IMR-90 (cell line): ENCODE measurements around the gene NTM. TPM values are rescaled to one million over a fixed set of nuclear protein-coding genes. Genes with fewer than 3 reads are reported as not detected.

Experiments used
- ATAC-seq: fragments of 200-7000 bp; cut with Tn5 transposase; 2 replicates; pipeline ENCODE4 v1.9.1; 2020; ENCODE audit warnings: low read depth, mild to moderate bottlenecking, moderate library complexity
- BruUV-seq: library from RNA; stranded (reverse); fragments of 400-500 nt; replicated peaks from 2 replicates; lab custom pipeline; 2021; lab: Mats Ljungman, UMichigan
- CTCF ChIA-PET: fragments of 300-600 bp; formaldehyde crosslinking; extraction: SDS; loops from one replicate; lab custom pipeline; 2021; ENCODE audit warnings: antibody characterized with exemption; lab: Yijun Ruan, JAX
- POLR2A ChIA-PET: fragments of 300-600 bp; sonication (Branson Sonifier 250); formaldehyde crosslinking; loops from one replicate; lab custom pipeline; 2022; ENCODE audit warnings: antibody characterized with exemption; ENCODE audit not compliant: unreplicated experiment; lab: Charles Lee
- DNase-seq: peaks from one replicate; pipeline ENCODE4 v3.0.0; 2013
- H2AFZ ChIP-seq: replicated peaks from 2 replicates; pipeline ENCODE3; 2013; ENCODE audit warnings: low read length, mild to moderate bottlenecking; ENCODE audit not compliant: poor library complexity
- H2AK5ac ChIP-seq: 2 replicates; pipeline ENCODE4 v1.6.1; 2013; ENCODE audit warnings: low read depth, low read length, inconsistent platforms
- H2AK9ac ChIP-seq: replicated peaks from 2 replicates; pipeline ENCODE3; 2013; ENCODE audit warnings: mild to moderate bottlenecking, low read depth, low read length, moderate library complexity; ENCODE audit not compliant: poor library complexity
- H2BK120ac ChIP-seq: 2 replicates; pipeline ENCODE4 v1.6.1; 2013; ENCODE audit warnings: low read depth, low read length, inconsistent platforms
- H2BK15ac ChIP-seq: 3 replicates; pipeline ENCODE4 v1.6.1; 2013; ENCODE audit warnings: low read depth, low read length, inconsistent platforms
- H2BK20ac ChIP-seq: 2 replicates; pipeline ENCODE4 v1.6.1; 2013; ENCODE audit warnings: low read depth, mild to moderate bottlenecking, inconsistent platforms, low read length, moderate library complexity
- H2BK5ac ChIP-seq: 2 replicates; pipeline ENCODE4 v1.6.1; 2013; ENCODE audit warnings: mild to moderate bottlenecking, low read depth, low read length, inconsistent platforms; ENCODE audit not compliant: poor library complexity, severe bottlenecking
- H3K14ac ChIP-seq: replicated peaks from 2 replicates; pipeline ENCODE4 v1.6.1; 2013; ENCODE audit warnings: low read depth, low read length, inconsistent platforms
- H3K18ac ChIP-seq: 2 replicates; pipeline ENCODE4 v1.6.1; 2013; ENCODE audit warnings: low read depth, low read length, control low read depth
- H3K23ac ChIP-seq: 2 replicates; pipeline ENCODE4 v1.6.1; 2013; ENCODE audit warnings: low read depth, low read length, inconsistent platforms
- H3K27ac ChIP-seq: 2 replicates; pipeline ENCODE4 v1.5.1; 2013; ENCODE audit warnings: mild to moderate bottlenecking, control low read depth, low read length; ENCODE audit not compliant: insufficient read depth
- H3K27me3 ChIP-seq: 2 replicates; pipeline ENCODE4 v1.6.1; 2013; ENCODE audit warnings: low read length; ENCODE audit not compliant: control insufficient read depth, insufficient read depth
- H3K36me3 ChIP-seq: 2 replicates; pipeline ENCODE4 v1.6.1; 2013; ENCODE audit warnings: low read length, mixed read lengths; ENCODE audit not compliant: control insufficient read depth, insufficient read depth
- H3K4ac ChIP-seq: 2 replicates; pipeline ENCODE4 v1.6.1; 2013; ENCODE audit warnings: low read depth, low read length, inconsistent platforms
- H3K4me1 ChIP-seq: 2 replicates; pipeline ENCODE4 v1.6.1; 2013; ENCODE audit warnings: low read length, mixed read lengths; ENCODE audit not compliant: control insufficient read depth, insufficient read depth
- H3K4me2 ChIP-seq: 2 replicates; pipeline ENCODE4 v1.6.1; 2013; ENCODE audit warnings: low read depth, mild to moderate bottlenecking, control low read depth, low read length, moderate library complexity
- H3K4me3 ChIP-seq: 2 replicates; pipeline ENCODE4 v1.5.1; 2013; ENCODE audit warnings: low read depth, mild to moderate bottlenecking, control low read depth, low read length, moderate library complexity; ENCODE audit not compliant: insufficient read depth
- H3K56ac ChIP-seq: 2 replicates; pipeline ENCODE4 v1.6.1; 2013; ENCODE audit warnings: low read length, inconsistent platforms; ENCODE audit not compliant: insufficient read depth; ENCODE audit errors: extremely low read depth
- H3K79me1 ChIP-seq, 2 experiments: 2 replicates each; pipeline ENCODE4 v1.6.1; 2013; ENCODE audit warnings: low read length in 2 of 2, inconsistent platforms in 1 of 2, low read depth in 1 of 2
- H3K9ac ChIP-seq: 2 replicates; pipeline ENCODE4 v1.6.1; 2013; ENCODE audit warnings: low read depth, low read length, control low read depth
- H3K9me1 ChIP-seq: 2 replicates; pipeline ENCODE4 v1.6.1; 2013; ENCODE audit warnings: low read length, inconsistent platforms; ENCODE audit not compliant: insufficient read depth
- H3K9me3 ChIP-seq: 2 replicates; pipeline ENCODE4 v1.6.1; 2013; ENCODE audit warnings: low read length; ENCODE audit not compliant: control insufficient read depth, insufficient read depth
- H4K20me1 ChIP-seq: 2 replicates; pipeline ENCODE4 v1.6.1; 2013; ENCODE audit warnings: low read length, inconsistent platforms; ENCODE audit not compliant: insufficient read depth
- H4K5ac ChIP-seq: 2 replicates; pipeline ENCODE4 v1.6.1; 2013; ENCODE audit warnings: mild to moderate bottlenecking, low read depth, low read length, control low read depth
- H4K8ac ChIP-seq, 2 experiments: 2 replicates each; pipeline ENCODE4 v1.6.1; 2013; ENCODE audit warnings: low read depth in 2 of 2, low read length in 2 of 2, control low read depth in 1 of 2, inconsistent platforms in 1 of 2
- H4K91ac ChIP-seq: 2 replicates; pipeline ENCODE4 v1.6.1; 2013; ENCODE audit warnings: low read depth, low read length, inconsistent platforms; ENCODE audit not compliant: insufficient read depth
- BHLHE40 ChIP-seq: fragments of 150-350 bp; IDR thresholded peaks from 2 replicates; pipeline ENCODE4 v1.6.1; 2016; ENCODE audit warnings: mild to moderate bottlenecking, low read depth, low read length
- CEBPB ChIP-seq: IDR thresholded peaks from 2 replicates; pipeline ENCODE4 v1.6.1; 2012; ENCODE audit warnings: low read depth, low read length, improper control_type of control experiment
- CTCF ChIP-seq: conservative IDR thresholded peaks from 2 replicates; pipeline ENCODE4 v1.5.1; 2012; ENCODE audit warnings: mild to moderate bottlenecking, low read depth, low read length, improper control_type of control experiment
- ELK1 ChIP-seq: fragments of 150-350 bp; IDR thresholded peaks from 2 replicates; pipeline ENCODE4 v1.6.1; 2016; ENCODE audit warnings: low read depth, mild to moderate bottlenecking, low read length, moderate library complexity, borderline replicate concordance
- MAZ ChIP-seq: IDR thresholded peaks from 2 replicates; pipeline ENCODE4 v1.6.1; 2012; ENCODE audit warnings: low read depth, mild to moderate bottlenecking, low read length, improper control_type of control experiment, moderate library complexity, borderline replicate concordance
- MXI1 ChIP-seq: IDR thresholded peaks from 2 replicates; pipeline ENCODE4 v1.6.1; 2012; ENCODE audit warnings: low read depth, mild to moderate bottlenecking, low read length, moderate library complexity, borderline replicate concordance
- RAD21 ChIP-seq: IDR thresholded peaks from 2 replicates; pipeline ENCODE4 v1.6.1; 2012; ENCODE audit warnings: low read length, improper control_type of control experiment
- RCOR1 ChIP-seq: IDR thresholded peaks from 2 replicates; pipeline ENCODE4 v1.6.1; 2012; ENCODE audit warnings: mild to moderate bottlenecking, low read length, improper control_type of control experiment; ENCODE audit not compliant: insufficient replicate concordance
- SMC3 ChIP-seq: fragments of 150-350 bp; IDR thresholded peaks from 2 replicates; pipeline ENCODE4 v1.6.1; 2016; ENCODE audit warnings: low read depth, mild to moderate bottlenecking, antibody characterized with exemption, low read length, moderate library complexity
- WGBS, 2 experiments: methylation state at CpG; one replicate each; pipeline versions ENCODE4 v1.1.5 to v1.1.7; 2013; ENCODE audit warnings: missing lambda C conversion rate in 2 of 2; ENCODE audit not compliant: insufficient read length in 1 of 2; ENCODE audit errors: extremely low coverage in 2 of 2; 5-methylcytosine and 5-hydroxymethylcytosine counted together
- dilution Hi-C: fragments of 300-500 bp; cut with HindIII; formaldehyde crosslinking; loops from one replicate; pipeline ENCODE4 v1.14.3; 2018; ENCODE audit warnings: low sequenced_read_pairs; ENCODE audit not compliant: unreplicated experiment
- in situ Hi-C: fragments of 300-500 bp; cut with MboI; formaldehyde crosslinking; loops from 3 replicates; pipeline ENCODE4 v1.14.3; 2019; ENCODE audit warnings: low sequenced_read_pairs, inconsistent platforms, mixed read lengths
- intact Hi-C: fragments of 100-400 bp; cut with micrococcal nuclease; formaldehyde crosslinking; loops from 2 replicates; pipeline ENCODE4 v1.10.0; 2022
- polyA plus RNA-seq, 3 experiments: library from polyadenylated mRNA; depleted of rRNA; stranded (reverse); fragments of >200 nt; gene quantifications; 2 replicates each; pipeline ENCODE4 v1.2.3, GENCODE V29; 2012; ENCODE audit warnings: low replicate concordance in 1 of 3
- total RNA-seq: library from RNA; depleted of rRNA; stranded (reverse); fragments of >200 nt; gene quantifications from 2 replicates; pipeline ENCODE4 v1.2.3, GENCODE V29; 2012

Gene NTM
- total and polyA plus RNA-seq, 2 of the 4 experiments (the other 2 are of a cell fraction) = 19.5 to 25.5 TPM

GRCh38 chr11:132171031-132171430, 800.6 kb downstream of the NTM start:
- no peak overlapping the region for H4K8ac ChIP-seq
- ATAC-seq = no peak
- intact Hi-C loops (no loop called here), dilution Hi-C loops (no loop called here), in situ Hi-C loops (no loop called here)
- 0 out of 2 replicates have a peak, but pooled peaks cover 2% of the 10 kb centered on the region for H3K9me1 ChIP-seq
- H3K9ac ChIP-seq = no peak overlapping the region
- H3K36me3 ChIP-seq = no peaks in the 10 kb centered on the region
- H3K14ac ChIP-seq = no peak overlapping the region
- H3K18ac ChIP-seq = no peak overlapping the region
- H2AK9ac ChIP-seq = no peak overlapping the region
- no peak overlapping the region for H2AFZ ChIP-seq
- no peak overlapping the region for H3K56ac ChIP-seq
- no peak overlapping the region for H3K4me2 ChIP-seq
- H2BK20ac ChIP-seq = no peak overlapping the region
- H3K27me3 ChIP-seq = no peaks in the 10 kb centered on the region
- H2BK15ac ChIP-seq = no peak overlapping the region
- H3K4me3 ChIP-seq = no peak overlapping the region
- H3K79me1 ChIP-seq = peaks cover 0 to 3% of the 10 kb centered on the region in 2 experiments; a peak in 1 of 4 replicates
- no peak overlapping the region for H2BK5ac ChIP-seq
- ChIA-PET POLR2A (no interaction called here), CTCF (interaction anchor here (1.7 kb wide), 1 partner anchor 44 kb away, joined by 4 read pairs; no protein-coding TSS in a partner anchor)
- no peak overlapping the region for H4K91ac ChIP-seq
- H4K5ac ChIP-seq = no peak overlapping the region
- no peak overlapping the region for H3K23ac ChIP-seq
- no peak overlapping the region for H3K27ac ChIP-seq
- H3K4ac ChIP-seq = no peak overlapping the region
- no peaks in the 10 kb centered on the region for H3K9me3 ChIP-seq
- H4K20me1 ChIP-seq = no peaks in the 10 kb centered on the region
- no CpG with 5 or more reads among the region's 6 CpGs for WGBS, 2 experiments
- no peaks in the 10 kb centered on the region for H3K4me1 ChIP-seq
- BruUV-seq = no TSS peak
- H2BK120ac ChIP-seq = no peak overlapping the region
- no peak for DNase-seq
- no peak overlapping the region for H2AK5ac ChIP-seq
- TF ChIP-seq SMC3 (no peak), MXI1 (no peak), CTCF (no peak), MAZ (no peak), BHLHE40 (no peak), RCOR1 (no peak), ELK1 (no peak), RAD21 (no peak), CEBPB (no peak)
